Mesothelial cell of epicardium (in vitro differentiated cells): ENCODE data around the gene RGS11. TPM values are rescaled to one million over a fixed set of nuclear protein-coding genes. Genes with fewer than 3 reads are reported as not detected.
"Not testable (repeated sequence)": the region's sequence is repeated elsewhere in the genome, so short reads cannot be mapped to it uniquely, and the experiment has no call there.

Source experiments
- DNase-seq, 2 experiments: peaks; one replicate each; pipeline ENCODE4 v3.0.0; 2021; ENCODE audit warnings: low spot score in 2 of 2; ENCODE audit not compliant: unreplicated experiment in 2 of 2
- H3K27ac Mint-ChIP-seq: 2 replicates; pipeline ENCODE4 v1.8.0; 2021; ENCODE audit warnings: mixed read lengths
- H3K27me3 Mint-ChIP-seq: 2 replicates; pipeline ENCODE4 v1.8.0; 2021; ENCODE audit warnings: low read depth, mixed read lengths
- H3K36me3 Mint-ChIP-seq: 2 replicates; pipeline ENCODE4 v1.8.0; 2021; ENCODE audit warnings: mixed read lengths
- H3K4me1 Mint-ChIP-seq: 2 replicates; pipeline ENCODE4 v1.8.0; 2021; ENCODE audit warnings: mixed read lengths
- H3K4me3 Mint-ChIP-seq: 2 replicates; pipeline ENCODE4 v1.8.0; 2021; ENCODE audit warnings: mild to moderate bottlenecking, moderate library complexity, mixed read lengths
- H3K9me3 Mint-ChIP-seq: 2 replicates; pipeline ENCODE4 v1.8.0; 2021; ENCODE audit warnings: mixed read lengths
- CTCF ChIP-seq: fragments of 200-600 bp; sonication (generic); IDR thresholded peaks from one replicate; pipeline ENCODE4 v1.5.0; 2021; ENCODE audit warnings: antibody characterized with exemption; ENCODE audit not compliant: unreplicated experiment
- total RNA-seq: library from RNA; stranded (reverse); gene quantifications from 3 replicates; pipeline ENCODE4 v1.2.1, GENCODE V29; 2021

RGS11 gene
- total RNA-seq, 1 donor from 2014 or later: 3.5 TPM

- no peak for TF ChIP-seq CTCF
Observed at GRCh38 chr16:270381-271255, 5.1 kb downstream of the RGS11 start.

GRCh38 chr16:269061-269796 lies 6.5 kb downstream of the RGS11 start:
- Mint-ChIP-seq H3K36me3 (no peaks in the 10 kb centered on the region), H3K4me3 (no peak overlapping the region), H3K4me1 (peaks cover 2% of the 10 kb centered on the region), H3K27me3 (peaks cover 12% of the 10 kb centered on the region), H3K9me3 (no peaks in the 10 kb centered on the region), H3K27ac (no peak overlapping the region)
- DNase-seq: no peak
- no peak for TF ChIP-seq CTCF

More at GRCh38 chr16:270381-271255, 5.1 kb downstream of the RGS11 start:
- DNase-seq: no peak
- Mint-ChIP-seq H3K4me1 (peaks cover 2% of the 10 kb centered on the region), H3K4me3 (no peak overlapping the region), H3K27me3 (peaks cover 23% of the 10 kb centered on the region), H3K9me3 (no peaks in the 10 kb centered on the region), H3K36me3 (no peaks in the 10 kb centered on the region), H3K27ac (no peak overlapping the region)

- Mint-ChIP-seq H3K9me3 (no peaks in the 10 kb centered on the region), H3K36me3 (no peaks in the 10 kb centered on the region), H3K4me3 (no peak overlapping the region), H3K27ac (no peak overlapping the region), H3K27me3 (peaks cover 10% of the 10 kb centered on the region), H3K4me1 (peaks cover 2% of the 10 kb centered on the region)
- DNase-seq: peak in 1 of 2 experiments; percentile 17
- no peak for TF ChIP-seq CTCF
Observed at GRCh38 chr16:268141-269053, 7.3 kb downstream of the RGS11 start.

- not testable (repeated sequence) for H3K27ac Mint-ChIP-seq, H3K4me3 Mint-ChIP-seq, DNase-seq, H3K27me3 Mint-ChIP-seq, H3K4me1 Mint-ChIP-seq, H3K9me3 Mint-ChIP-seq, H3K36me3 Mint-ChIP-seq
Observed at GRCh38 chr16:267562-267961, 8.2 kb downstream of the RGS11 start.

GRCh38 chr16:266258-267164 lies 9.2 kb downstream of the RGS11 start:
- Mint-ChIP-seq H3K27ac (peak overlapping the region; percentile 73), H3K4me3 (no peak overlapping the region), H3K4me1 (peaks cover 2% of the 10 kb centered on the region), H3K36me3 (peaks cover 8% of the 10 kb centered on the region), H3K9me3 (no peaks in the 10 kb centered on the region), H3K27me3 (peaks cover 2% of the 10 kb centered on the region)
- no peak for TF ChIP-seq CTCF
- DNase-seq: no peak
